IPS-20b (cell line): ENCODE results near the gene DDX25.

ENCODE experiments used
- H3K27ac ChIP-seq: one replicate; pipeline ENCODE4 v1.5.1; 2013; ENCODE audit warnings: low read length
- H3K27me3 ChIP-seq: 2 replicates; pipeline ENCODE4 v1.6.1; 2013; ENCODE audit warnings: mild to moderate bottlenecking, low read length, inconsistent platforms; ENCODE audit not compliant: insufficient read depth
- H3K36me3 ChIP-seq: 2 replicates; pipeline ENCODE4 v1.6.1; 2013; ENCODE audit warnings: low read depth, mild to moderate bottlenecking, inconsistent platforms, low read length, moderate library complexity; ENCODE audit not compliant: insufficient read depth
- H3K4me1 ChIP-seq: 2 replicates; pipeline ENCODE4 v1.6.1; 2013; ENCODE audit warnings: mild to moderate bottlenecking, control low read depth, inconsistent platforms, low read length, moderate library complexity; ENCODE audit not compliant: insufficient read depth
- H3K4me3 ChIP-seq: 2 replicates; pipeline ENCODE4 v1.5.1; 2013; ENCODE audit warnings: mild to moderate bottlenecking, low read length, inconsistent platforms
- H3K9ac ChIP-seq: 2 replicates; pipeline ENCODE4 v1.6.1; 2013; ENCODE audit warnings: low read depth, mild to moderate bottlenecking, inconsistent platforms, low read length, moderate library complexity
- H3K9me3 ChIP-seq: 2 replicates; pipeline ENCODE4 v1.6.1; 2013; ENCODE audit warnings: mild to moderate bottlenecking, low read depth, low read length, inconsistent platforms; ENCODE audit not compliant: insufficient read depth

Gene DDX25

DNA sequence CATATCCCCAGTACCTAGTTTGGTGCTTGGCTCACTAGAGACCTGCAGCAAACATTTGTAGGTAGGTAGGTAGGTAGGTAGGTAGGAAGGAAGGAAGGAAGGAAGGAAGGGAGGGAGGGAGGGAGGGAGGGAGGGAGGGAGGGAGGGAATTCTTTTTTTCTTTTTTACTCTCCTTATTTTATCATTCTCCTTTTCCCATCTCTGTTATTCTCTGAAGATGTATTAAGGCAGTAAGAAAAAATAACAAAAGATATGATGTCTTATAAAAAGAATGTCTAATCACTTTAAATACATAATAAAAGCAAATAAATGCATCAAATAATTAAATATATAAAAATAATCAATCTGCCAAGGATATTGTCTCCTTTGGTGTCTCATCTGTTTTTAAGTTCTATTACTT lies 70.0 kb downstream of the DDX25 start:
- Histone ChIP-seq H3K4me3 (no peak overlapping the region), H3K9ac (no peak overlapping the region), H3K27ac (no peak overlapping the region), H3K36me3 (peaks cover 11% of the 10 kb centered on the region; the same call in 1 of the 2 replicates), H3K4me1 (peaks cover under 1% of the 10 kb centered on the region; the same call in 1 of the 2 replicates), H3K27me3 (no peaks in the 10 kb centered on the region), H3K9me3 (no peaks in the 10 kb centered on the region)

DNA sequence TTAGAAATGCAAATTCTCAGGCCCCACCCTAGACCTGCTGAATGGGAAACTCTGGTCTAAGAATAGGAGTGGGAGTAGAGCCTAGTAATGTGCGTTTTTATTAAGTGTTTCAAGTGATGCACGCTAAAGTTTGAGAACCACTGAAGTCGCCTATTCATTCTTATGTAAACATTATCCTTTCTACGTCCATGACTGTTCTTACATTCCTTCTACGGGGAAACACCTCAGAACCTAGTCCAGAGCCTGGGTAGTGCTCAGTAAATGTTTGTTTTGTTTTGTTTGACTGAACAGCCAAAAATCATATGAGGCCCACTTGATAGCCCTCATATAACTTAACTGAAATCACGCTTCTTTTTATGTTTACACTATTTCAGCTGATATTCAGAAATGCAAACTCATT lies 71.3 kb downstream of the DDX25 start:
- Histone ChIP-seq H3K27ac (no peak overlapping the region), H3K9me3 (no peaks in the 10 kb centered on the region), H3K4me1 (peaks cover 11% of the 10 kb centered on the region; the same call in 1 of the 2 replicates), H3K4me3 (no peak overlapping the region), H3K9ac (no peak overlapping the region), H3K27me3 (no peaks in the 10 kb centered on the region), H3K36me3 (peaks cover 11% of the 10 kb centered on the region; the same call in 1 of the 2 replicates)

- no peak overlapping the region for H3K27ac ChIP-seq
- H3K4me1 ChIP-seq, result peaks cover 12% of the 10 kb centered on the region; the same call in 1 of the 2 replicates
- no peaks in the 10 kb centered on the region for H3K9me3 ChIP-seq
- peaks cover 14% of the 10 kb centered on the region; the same call in 1 of the 2 replicates for H3K36me3 ChIP-seq
- H3K27me3 ChIP-seq, result no peaks in the 10 kb centered on the region
- H3K4me3 ChIP-seq, result no peak overlapping the region
- H3K9ac ChIP-seq, result no peak overlapping the region
These were observed 71.8 kb downstream of the DDX25 start for GRCh38 chr11:125976156-125976555.

DNA sequence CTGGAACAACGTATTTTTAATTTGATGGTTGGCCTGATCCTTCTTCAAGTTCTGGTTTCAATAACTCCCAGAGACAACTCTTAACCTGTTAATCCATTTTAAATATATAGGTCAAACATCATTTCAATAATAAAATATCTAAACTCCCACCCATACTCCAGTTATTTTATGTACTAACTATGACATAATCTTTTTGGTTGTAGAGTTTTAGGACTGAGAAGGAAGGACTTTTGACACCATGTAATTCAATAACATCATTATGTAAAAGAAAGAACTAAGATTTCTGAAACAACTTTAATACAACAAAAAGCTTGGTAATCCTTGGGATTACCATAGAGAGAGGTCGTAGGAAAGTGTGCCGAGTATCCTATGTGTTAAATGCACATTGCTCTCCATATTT lies 73.0 kb downstream of the DDX25 start:
- Histone ChIP-seq H3K4me3 (no peak overlapping the region), H3K27ac (no peak overlapping the region), H3K36me3 (peaks cover 17% of the 10 kb centered on the region; the same call in 1 of the 2 replicates), H3K27me3 (no peaks in the 10 kb centered on the region), H3K9me3 (no peaks in the 10 kb centered on the region), H3K4me1 (peaks cover 12% of the 10 kb centered on the region; the same call in 1 of the 2 replicates), H3K9ac (no peak overlapping the region)

DNA sequence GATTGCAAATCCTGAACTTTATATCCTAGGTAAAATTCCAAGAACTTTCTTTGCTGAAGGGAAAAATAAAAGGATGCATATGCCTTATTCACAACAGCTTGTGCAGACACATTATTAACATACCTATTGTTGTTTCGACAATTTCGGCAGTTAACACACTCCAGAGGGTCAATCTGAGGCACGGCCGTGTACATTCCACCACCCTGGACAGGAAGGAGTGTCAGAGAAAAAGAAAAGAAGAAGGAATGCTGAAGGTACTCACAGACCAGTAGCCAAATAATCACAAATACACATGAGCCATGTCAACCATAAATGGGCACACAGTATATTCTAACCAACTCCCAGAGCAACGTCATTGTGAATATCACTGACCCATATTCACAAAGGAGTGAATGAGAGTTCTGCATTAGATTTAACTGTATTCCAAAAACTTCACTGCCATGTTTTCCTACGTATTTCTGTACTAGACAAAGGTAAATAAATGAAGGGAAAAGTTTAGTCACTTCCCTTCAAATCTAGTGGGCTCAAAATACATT lies 73.9 kb downstream of the DDX25 start:
- H3K9ac ChIP-seq, result no peak overlapping the region
- peaks cover 26% of the 10 kb centered on the region for H3K36me3 ChIP-seq
- H3K27ac ChIP-seq, result no peak overlapping the region
- peaks cover 12% of the 10 kb centered on the region; the same call in 1 of the 2 replicates for H3K4me1 ChIP-seq
- H3K4me3 ChIP-seq, result no peak overlapping the region
- no peaks in the 10 kb centered on the region for H3K27me3 ChIP-seq
- no peaks in the 10 kb centered on the region for H3K9me3 ChIP-seq
